GM23248 (cell line): ENCODE measurements around the gene TUBA4A. TPM values are rescaled to one million over a fixed set of nuclear protein-coding genes. Genes with fewer than 3 reads are reported as not detected.
A peak's percentile ranks its signal among the peaks of the same experiment; 100 is the strongest.

Source experiments
- DNase-seq: peaks from one replicate; pipeline ENCODE4 v3.0.0-alpha.2; 2015
- H2AFZ ChIP-seq: fragments of 200-600 bp; sonication (generic); 2 replicates; pipeline ENCODE4 v1.6.1; 2016; ENCODE audit warnings: antibody characterized with exemption
- H3F3A ChIP-seq: fragments of 200-600 bp; sonication (generic); 2 replicates; pipeline ENCODE4 v1.6.1; 2016; ENCODE audit warnings: mild to moderate bottlenecking, antibody characterized with exemption, mixed run types; ENCODE audit not compliant: insufficient read depth
- H3K27ac ChIP-seq: fragments of 200-600 bp; sonication (generic); 2 replicates; pipeline ENCODE4 v1.5.1; 2016; ENCODE audit warnings: mild to moderate bottlenecking
- H3K27me3 ChIP-seq: fragments of 200-600 bp; sonication (generic); replicated peaks from 2 replicates; pipeline ENCODE4 v1.6.1; 2016; ENCODE audit warnings: mild to moderate bottlenecking; ENCODE audit not compliant: insufficient read depth
- H3K36me3 ChIP-seq: fragments of 200-600 bp; sonication (generic); 2 replicates; pipeline ENCODE4 v1.6.1; 2016; ENCODE audit warnings: low read depth, mild to moderate bottlenecking
- H3K4me1 ChIP-seq: fragments of 200-600 bp; sonication (generic); 2 replicates; pipeline ENCODE4 v1.6.1; 2016; ENCODE audit warnings: mild to moderate bottlenecking; ENCODE audit not compliant: insufficient read depth
- H3K4me2 ChIP-seq: fragments of 200-600 bp; sonication (generic); one replicate; pipeline ENCODE4 v1.6.1; 2016; ENCODE audit warnings: mild to moderate bottlenecking; ENCODE audit not compliant: unreplicated experiment
- H3K4me3 ChIP-seq: fragments of 200-600 bp; sonication (generic); 2 replicates; pipeline ENCODE4 v1.5.1; 2016; ENCODE audit warnings: mild to moderate bottlenecking
- H3K79me2 ChIP-seq: fragments of 200-600 bp; sonication (generic); 2 replicates; pipeline ENCODE4 v1.6.1; 2016; ENCODE audit warnings: mild to moderate bottlenecking; ENCODE audit not compliant: insufficient read depth
- H3K9ac ChIP-seq: fragments of 200-600 bp; sonication (generic); 2 replicates; pipeline ENCODE4 v1.6.1; 2016; ENCODE audit warnings: mild to moderate bottlenecking
- H3K9me2 ChIP-seq: fragments of 200-600 bp; sonication (generic); 2 replicates; pipeline ENCODE4 v1.6.1; 2016; ENCODE audit warnings: mixed run types, mild to moderate bottlenecking, moderate library complexity; ENCODE audit not compliant: insufficient read depth
- H3K9me3 ChIP-seq: fragments of 200-600 bp; sonication (generic); one replicate; pipeline ENCODE4 v1.6.1; 2017; ENCODE audit warnings: low read depth
- H4K20me1 ChIP-seq: fragments of 200-600 bp; sonication (generic); 2 replicates; pipeline ENCODE4 v1.6.0; 2016; ENCODE audit not compliant: insufficient read depth
- EZH2 ChIP-seq: fragments of 200-600 bp; sonication (generic); IDR thresholded peaks from 2 replicates; pipeline ENCODE4 v1.6.1; 2018; ENCODE audit warnings: antibody characterized with exemption, mild to moderate bottlenecking; ENCODE audit not compliant: insufficient read depth, poor library complexity, severe bottlenecking
- EZH2phosphoT487 ChIP-seq: fragments of 200-600 bp; sonication (generic); IDR thresholded peaks from 2 replicates; pipeline ENCODE4 v1.6.1; 2018; ENCODE audit warnings: antibody characterized with exemption, moderate library complexity, mild to moderate bottlenecking, low read depth; ENCODE audit not compliant: insufficient read depth
- whole genome bisulfite sequencing, 2 experiments: methylation state at CpG; one replicate each; pipeline ENCODE4 v1.1.6; 2015 to 2017; ENCODE audit warnings: low lambda C conversion rate in 2 of 2, low coverage in 1 of 2; ENCODE audit errors: missing lambda C conversion rate in 2 of 2; 5-methylcytosine and 5-hydroxymethylcytosine counted together
- in situ Hi-C: fragments of 300-500 bp; cut with MboI; formaldehyde crosslinking; loops from 2 replicates; pipeline ENCODE4 v1.15.0; 2020
- polyA plus RNA-seq: library from polyadenylated mRNA; unstranded; fragments of >200 nt; fragmentation: Nextera tagmentation; extraction: Ambion mirVana; gene quantifications from 2 replicates; pipeline ENCODE4 v1.2.1, GENCODE V29; 2016
- total RNA-seq: library from RNA; depleted of rRNA; stranded (reverse); fragments of >200 nt; shearing (Covaris generic); gene quantifications from 2 replicates; pipeline ENCODE4 v1.2.3, GENCODE V29; 2014

Gene TUBA4A
- total and polyA plus RNA-seq, 2 experiments from 2014 or later = 14.3 to 14.5 TPM

DNA sequence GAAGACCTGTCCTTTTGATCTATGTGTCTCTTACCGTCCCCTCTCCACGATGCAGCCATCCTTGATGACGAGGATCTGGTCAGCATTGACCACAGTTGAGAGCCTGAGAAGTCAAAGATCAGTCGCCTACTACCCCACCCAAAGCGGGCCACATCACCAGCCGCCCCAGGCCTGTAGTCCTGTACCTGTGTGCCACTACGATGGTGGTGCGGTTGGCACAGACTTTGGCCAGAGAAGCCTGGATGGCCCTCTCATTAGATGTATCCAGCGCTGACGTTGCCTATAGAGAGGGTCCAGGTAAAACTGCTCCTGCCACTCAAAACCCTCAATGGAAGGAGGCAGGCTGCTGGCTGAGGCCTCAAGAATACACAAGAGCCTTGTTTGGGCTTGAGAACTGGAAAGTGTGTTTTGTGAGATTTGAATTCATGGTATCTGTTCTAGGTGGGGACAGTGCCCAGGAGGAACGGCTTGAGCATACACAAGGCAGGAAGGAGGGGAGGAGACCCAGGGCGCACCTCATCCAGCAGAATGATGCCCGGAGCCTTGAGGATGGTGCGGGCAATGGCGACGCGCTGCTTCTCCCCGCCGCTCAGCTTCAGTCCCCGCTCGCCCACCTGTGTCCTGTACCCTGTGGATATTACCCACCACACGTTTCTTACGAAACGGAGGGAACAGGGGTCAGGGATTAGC is 43.4 kb downstream of the TUBA4A start:
- no peak overlapping the region for H3K9ac ChIP-seq
- H2AFZ ChIP-seq = no peak overlapping the region
- DNase-seq = no peak
- no peak overlapping the region for H3K27ac ChIP-seq
- no peaks in the 10 kb centered on the region for H3K9me3 ChIP-seq
- WGBS, 2 experiments = 94 to 96% methylated on average over 19 to 24 of the region's 24 CpGs
- H3K27me3 ChIP-seq = no peaks in the 10 kb centered on the region
- peaks cover 11% of the 10 kb centered on the region; the same call in 1 of the 2 replicates for H3K4me1 ChIP-seq
- no peak overlapping the region for H3K4me3 ChIP-seq
- no peaks in the 10 kb centered on the region for H3K36me3 ChIP-seq
- H3K79me2 ChIP-seq = 0 out of 2 replicates have a peak, but pooled peaks cover 3% of the 10 kb centered on the region
- no peaks in the 10 kb centered on the region for H4K20me1 ChIP-seq
- peaks cover 17% of the 10 kb centered on the region for H3F3A ChIP-seq
- in situ Hi-C loops = no loop called here
- H3K9me2 ChIP-seq = no peaks in the 10 kb centered on the region
- TF ChIP-seq EZH2 (no peak), EZH2phosphoT487 (no peak)
- no peak overlapping the region for H3K4me2 ChIP-seq

- H3K4me1 ChIP-seq = peaks cover 11% of the 10 kb centered on the region; the same call in 1 of the 2 replicates
- no peak overlapping the region for H3K4me2 ChIP-seq
- 0 out of 2 replicates have a peak, but pooled peaks cover 3% of the 10 kb centered on the region for H3K79me2 ChIP-seq
- WGBS, 2 experiments = 78 to 84% methylated on average over 18 of the region's 18 CpGs
- no peaks in the 10 kb centered on the region for H3K9me3 ChIP-seq
- no peaks in the 10 kb centered on the region for H4K20me1 ChIP-seq
- H3K4me3 ChIP-seq = no peak overlapping the region
- no peaks in the 10 kb centered on the region for H3K36me3 ChIP-seq
- H3K27ac ChIP-seq = no peak overlapping the region
- no peaks in the 10 kb centered on the region for H3K9me2 ChIP-seq
- H3K27me3 ChIP-seq = no peaks in the 10 kb centered on the region
- TF ChIP-seq EZH2phosphoT487 = no peak
- no peak for TF ChIP-seq EZH2
- in situ Hi-C loops = no loop called here
- no peak overlapping the region for H2AFZ ChIP-seq
- H3K9ac ChIP-seq = no peak overlapping the region
- peaks cover 17% of the 10 kb centered on the region for H3F3A ChIP-seq
- no peak for DNase-seq
Measured at GRCh38 chr2:219209236-219210195, 44.2 kb downstream of the TUBA4A start.

GRCh38 chr2:219207884-219208740 is 45.6 kb downstream of the TUBA4A start:
- Histone ChIP-seq H3F3A (peaks cover 17% of the 10 kb centered on the region), H3K9me3 (no peaks in the 10 kb centered on the region), H3K27ac (peak overlapping the region; percentile 69), H2AFZ (no peak overlapping the region), H3K9me2 (no peaks in the 10 kb centered on the region), H3K36me3 (no peaks in the 10 kb centered on the region), H3K4me1 (peaks cover 11% of the 10 kb centered on the region; the same call in 1 of the 2 replicates), H3K9ac (peak overlapping the region; percentile 77), H3K4me2 (peak overlapping the region; percentile 93), H3K79me2 (0 out of 2 replicates have a peak, but pooled peaks cover 3% of the 10 kb centered on the region), H3K4me3 (peak overlapping the region; percentile 78), H4K20me1 (no peaks in the 10 kb centered on the region), H3K27me3 (no peaks in the 10 kb centered on the region)
- 88 to 90% methylated on average over 17 of the region's 17 CpGs for WGBS, 2 experiments
- in situ Hi-C loops = no loop called here
- peak; percentile 30 for DNase-seq
- TF ChIP-seq EZH2 (no peak), EZH2phosphoT487 (no peak)
